GM13977 (cell line): Measurements from ENCODE around the gene MGRN1.

Experiments used
- DNase-seq: peaks from one replicate; pipeline ENCODE4 v3.0.0; 2012; ENCODE audit warnings: low spot score
- CTCF ChIP-seq: IDR thresholded peaks from 2 replicates; pipeline ENCODE4 v1.5.1; 2012; ENCODE audit warnings: mild to moderate bottlenecking, control low read depth; ENCODE audit not compliant: insufficient read depth; ENCODE audit errors: extremely low read depth, missing control alignments
- in situ Hi-C: fragments of 300-500 bp; cut with MboI; formaldehyde crosslinking; loops from one replicate; pipeline ENCODE4 v1.12.0; 2022; ENCODE audit warnings: low sequenced_read_pairs, low pct_unique_long_range_greater_than_20kb, mixed read lengths, inconsistent platforms; ENCODE audit not compliant: unreplicated experiment

MGRN1 gene

GRCh38 chr16:4602331-4602730 is 22.3 kb upstream of the MGRN1 start:
- DNase-seq = no peak
- in situ Hi-C loops = no loop called here
- TF ChIP-seq CTCF = no peak

- in situ Hi-C loops = no loop called here
- TF ChIP-seq CTCF = no peak
- no peak for DNase-seq
These were observed 20.9 kb upstream of the MGRN1 start for GRCh38 chr16:4603624-4604170.

- in situ Hi-C loops = no loop called here
- no peak for DNase-seq
- no peak for TF ChIP-seq CTCF
These were observed 20.2 kb upstream of the MGRN1 start for GRCh38 chr16:4604401-4604800.

- in situ Hi-C loops = no loop called here
- TF ChIP-seq CTCF = no peak
- DNase-seq = no peak
These were observed 18.3 kb upstream of the MGRN1 start for GRCh38 chr16:4606354-4606753.

GRCh38 chr16:4607841-4608703 is 16.6 kb upstream of the MGRN1 start:
- TF ChIP-seq CTCF = no peak
- DNase-seq = no peak
- in situ Hi-C loops = no loop called here

GRCh38 chr16:4608704-4608980 is 16.0 kb upstream of the MGRN1 start:
- in situ Hi-C loops = no loop called here
- DNase-seq = no peak
- TF ChIP-seq CTCF = no peak
